PC-9 (cell line): ENCODE measurements around the gene PACRG. TPM values are rescaled to one million over a fixed set of nuclear protein-coding genes. Genes with fewer than 3 reads are reported as not detected.

ENCODE experiments used
- BruUV-seq: library from RNA; stranded (reverse); fragments of 400-500 nt; replicated peaks from 2 replicates; lab custom pipeline; 2021; lab: Mats Ljungman, UMichigan
- CTCF ChIA-PET: fragments of 300-600 bp; sonication (Branson Sonifier 250); formaldehyde crosslinking; loops from one replicate; lab custom pipeline; 2022; ENCODE audit warnings: antibody characterized with exemption; lab: Charles Lee
- POLR2A ChIA-PET: fragments of 300-600 bp; sonication (Branson Sonifier 250); formaldehyde crosslinking; loops from one replicate; lab custom pipeline; 2022; ENCODE audit warnings: antibody characterized with exemption; ENCODE audit not compliant: unreplicated experiment; lab: Charles Lee
- DNase-seq, 2 experiments: peaks; one replicate each; pipeline versions ENCODE4 v3.0.0 to v3.0.0-alpha.2; 2015 to 2022; ENCODE audit warnings: mixed read lengths in 1 of 2
- H2AFZ ChIP-seq: fragments of 200-600 bp; sonication (generic); 2 replicates; pipeline ENCODE4 v1.8.1; 2017; ENCODE audit warnings: antibody characterized with exemption
- H3F3A ChIP-seq: fragments of 200-600 bp; sonication (generic); 2 replicates; pipeline ENCODE4 v1.8.1; 2017; ENCODE audit warnings: antibody characterized with exemption, mild to moderate bottlenecking, low read depth; ENCODE audit not compliant: insufficient read depth
- H3K27ac ChIP-seq: fragments of 200-600 bp; sonication (generic); 2 replicates; pipeline ENCODE4 v1.6.1; 2016; ENCODE audit warnings: mixed run types
- H3K27me3 ChIP-seq: fragments of 200-600 bp; sonication (generic); 2 replicates; pipeline ENCODE4 v1.6.1; 2016; ENCODE audit warnings: low read depth, mixed run types; ENCODE audit not compliant: insufficient read depth
- H3K36me3 ChIP-seq: fragments of 200-600 bp; sonication (generic); 2 replicates; pipeline ENCODE4 v1.6.1; 2016; ENCODE audit warnings: low read depth, mixed run types
- H3K4me1 ChIP-seq: fragments of 200-600 bp; sonication (generic); replicated peaks from 2 replicates; pipeline ENCODE4 v1.6.1; 2016; ENCODE audit warnings: mixed run types; ENCODE audit not compliant: insufficient read depth
- H3K4me2 ChIP-seq: fragments of 200-600 bp; sonication (generic); 2 replicates; pipeline ENCODE4 v1.6.1; 2017; ENCODE audit warnings: mixed run types
- H3K4me3 ChIP-seq: fragments of 200-600 bp; sonication (generic); 2 replicates; pipeline ENCODE4 v1.6.1; 2016; ENCODE audit warnings: mixed run types
- H3K79me2 ChIP-seq: fragments of 200-600 bp; sonication (generic); 2 replicates; pipeline ENCODE4 v1.6.1; 2017; ENCODE audit warnings: low read depth, mixed run types
- H3K9me2 ChIP-seq: fragments of 200-600 bp; sonication (generic); 2 replicates; pipeline ENCODE4 v1.8.1; 2017; ENCODE audit warnings: mild to moderate bottlenecking; ENCODE audit not compliant: insufficient read depth
- H3K9me3 ChIP-seq: fragments of 200-600 bp; sonication (generic); 2 replicates; pipeline ENCODE4 v1.8.1; 2016; ENCODE audit warnings: low read depth; ENCODE audit not compliant: insufficient read depth
- H4K20me1 ChIP-seq: fragments of 200-600 bp; sonication (generic); 2 replicates; pipeline ENCODE4 v1.8.1; 2017; ENCODE audit not compliant: insufficient read depth
- CTCF ChIP-seq: fragments of 200-600 bp; sonication (generic); conservative IDR thresholded peaks from 2 replicates; pipeline ENCODE4 v1.6.1; 2017; ENCODE audit warnings: mixed run types, antibody characterized with exemption, mild to moderate bottlenecking, moderate library complexity
- EZH2 ChIP-seq: fragments of 200-600 bp; sonication (generic); IDR thresholded peaks from 2 replicates; pipeline ENCODE4 v1.8.0; 2017; ENCODE audit warnings: antibody characterized with exemption, low read depth
- intact Hi-C: fragments of 100-400 bp; cut with micrococcal nuclease; formaldehyde crosslinking; loops from one replicate; pipeline ENCODE4 v1.10.0; 2022; ENCODE audit not compliant: unreplicated experiment
- total RNA-seq: library from RNA; stranded (reverse); gene quantifications from 2 replicates; pipeline ENCODE4 v1.2.3, GENCODE V29; 2021

PACRG gene
- total RNA-seq, 1 experiment from 2014 or later, result not detected

DNA sequence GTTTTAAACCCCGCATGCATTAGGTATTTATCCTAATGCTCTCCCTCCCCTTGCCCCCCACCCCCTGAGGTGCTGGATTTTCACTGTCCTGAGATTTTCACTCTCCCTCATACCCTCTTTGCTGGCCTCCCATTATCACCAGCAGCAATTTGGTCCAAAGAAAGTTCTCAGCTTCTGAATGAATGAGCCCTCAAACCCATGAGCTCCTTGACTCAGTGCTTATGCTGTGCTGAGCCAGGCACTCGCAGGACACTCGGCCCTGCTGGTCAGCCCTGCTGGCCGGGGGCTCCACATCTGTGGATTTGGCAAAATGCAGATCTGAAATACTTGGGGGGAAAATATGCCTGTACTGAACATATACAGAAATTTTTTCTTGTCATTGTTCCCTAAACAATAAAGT lies 533.6 kb downstream of the PACRG start:
- no peak for TF ChIP-seq EZH2
- TF ChIP-seq CTCF, result no peak
- Histone ChIP-seq H3K9me3 (no peaks in the 10 kb centered on the region), H3K36me3 (no peaks in the 10 kb centered on the region), H4K20me1 (no peaks in the 10 kb centered on the region), H3F3A (0 out of 2 replicates have a peak, but pooled peaks cover 6% of the 10 kb centered on the region), H3K4me1 (peaks cover 9% of the 10 kb centered on the region), H3K9me2 (no peaks in the 10 kb centered on the region), H3K4me3 (no peak overlapping the region), H3K4me2 (no peak overlapping the region), H3K27ac (no peak overlapping the region), H2AFZ (no peak overlapping the region), H3K79me2 (no peaks in the 10 kb centered on the region), H3K27me3 (no peaks in the 10 kb centered on the region)
- no peak for DNase-seq
- POLR2A ChIA-PET, result no interaction called here
- BruUV-seq, result no TSS peak
- intact Hi-C loops, result no loop called here
- CTCF ChIA-PET, result no interaction called here

GRCh38 chr6:163262080-163262479 lies 534.3 kb downstream of the PACRG start:
- intact Hi-C loops, result no loop called here

DNA sequence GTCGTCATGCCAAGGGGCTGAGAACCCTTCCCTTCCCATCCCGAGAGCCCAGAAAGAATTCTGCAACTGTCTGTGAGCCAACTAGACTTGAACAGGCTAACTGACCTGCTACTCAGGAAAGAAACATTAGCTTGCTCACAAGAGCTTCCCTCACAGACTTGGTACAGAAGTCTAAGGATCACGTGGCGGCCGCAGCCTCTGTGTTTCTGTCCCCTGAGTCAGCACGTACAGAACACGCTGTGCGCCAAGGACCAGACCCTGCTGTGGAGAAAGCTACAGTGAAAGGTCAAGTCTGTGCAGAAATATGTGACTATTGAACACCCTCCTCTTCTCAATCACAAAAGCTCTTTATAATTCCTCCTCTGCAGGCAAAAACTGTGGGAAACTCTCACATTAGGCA lies 535.4 kb downstream of the PACRG start:
- H2AFZ ChIP-seq, result no peak overlapping the region

More at GRCh38 chr6:163262080-163262479, 534.3 kb downstream of the PACRG start:
- Histone ChIP-seq H3K27ac (no peak overlapping the region), H4K20me1 (no peaks in the 10 kb centered on the region), H3K4me1 (peaks cover 9% of the 10 kb centered on the region), H3K4me2 (no peak overlapping the region), H3F3A (0 out of 2 replicates have a peak, but pooled peaks cover 6% of the 10 kb centered on the region), H2AFZ (no peak overlapping the region), H3K9me2 (no peaks in the 10 kb centered on the region), H3K27me3 (no peaks in the 10 kb centered on the region), H3K4me3 (no peak overlapping the region), H3K9me3 (no peaks in the 10 kb centered on the region), H3K79me2 (no peaks in the 10 kb centered on the region), H3K36me3 (no peaks in the 10 kb centered on the region)
- CTCF ChIA-PET, result no interaction called here
- TF ChIP-seq CTCF (no peak), EZH2 (no peak)
- no peak for DNase-seq
- POLR2A ChIA-PET, result no interaction called here
- no TSS peak for BruUV-seq

More for the DNA sequence above, 535.4 kb downstream of the PACRG start:
- H3K27ac ChIP-seq, result no peak overlapping the region
- ChIA-PET POLR2A (no interaction called here), CTCF (no interaction called here)
- 0 out of 2 replicates have a peak, but pooled peaks cover 6% of the 10 kb centered on the region for H3F3A ChIP-seq
- no peaks in the 10 kb centered on the region for H3K9me2 ChIP-seq
- no peak for DNase-seq
- no peaks in the 10 kb centered on the region for H3K79me2 ChIP-seq
- no peaks in the 10 kb centered on the region for H3K27me3 ChIP-seq
- intact Hi-C loops, result no loop called here
- H4K20me1 ChIP-seq, result no peaks in the 10 kb centered on the region
- no peaks in the 10 kb centered on the region for H3K9me3 ChIP-seq
- no peak overlapping the region for H3K4me3 ChIP-seq
- H3K4me1 ChIP-seq, result peaks cover 9% of the 10 kb centered on the region
- TF ChIP-seq EZH2 (no peak), CTCF (no peak)
- no peaks in the 10 kb centered on the region for H3K36me3 ChIP-seq
- no peak overlapping the region for H3K4me2 ChIP-seq
- BruUV-seq, result no TSS peak
